GM03348 (cell line): ENCODE results near the gene KRTAP10-1.
"Not testable (repeated sequence)": the region's sequence is repeated elsewhere in the genome, so short reads cannot be mapped to it uniquely, and the experiment has no call there.

Experiments
- DNase-seq: peaks from one replicate; pipeline ENCODE4 v3.0.0; 2012; ENCODE audit warnings: low spot score

KRTAP10-1 gene

GRCh38 chr21:44539991-44540666, at the start of gene KRTAP10-1:
KRTAP10-1 (minus strand) TSS chr21:44540195; CDS start chr21:44540150, 45 bp downstream.
- no peak for DNase-seq

GRCh38 chr21:44589094-44589493, 49.1 kb upstream of the KRTAP10-1 start:
- DNase-seq: no peak

DNA sequence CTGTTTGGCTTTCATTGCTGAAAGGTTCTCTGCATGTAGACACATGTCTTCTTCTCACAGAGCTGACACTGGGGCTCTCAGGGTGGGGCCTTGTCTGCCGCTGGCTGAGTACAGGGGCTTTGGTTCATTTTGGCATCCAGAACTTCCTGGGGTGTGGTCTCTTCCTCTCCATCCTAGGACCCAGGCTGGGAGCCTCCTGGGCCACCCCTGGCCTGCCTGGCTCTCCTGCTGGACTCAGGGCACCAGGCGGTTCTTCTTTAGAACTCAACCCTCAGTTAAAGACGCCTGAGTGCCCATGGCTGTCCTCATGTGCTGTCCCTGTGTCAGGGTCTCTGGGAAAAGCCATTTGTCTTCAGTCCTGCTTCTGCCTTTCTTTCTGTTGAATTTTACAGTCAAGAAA, 45.9 kb upstream of the KRTAP10-1 start:
- DNase-seq: no peak

GRCh38 chr21:44583800-44584147, 43.8 kb upstream of the KRTAP10-1 start:
- no peak for DNase-seq

GRCh38 chr21:44583089-44583799, 43.2 kb upstream of the KRTAP10-1 start:
- no peak for DNase-seq

DNA sequence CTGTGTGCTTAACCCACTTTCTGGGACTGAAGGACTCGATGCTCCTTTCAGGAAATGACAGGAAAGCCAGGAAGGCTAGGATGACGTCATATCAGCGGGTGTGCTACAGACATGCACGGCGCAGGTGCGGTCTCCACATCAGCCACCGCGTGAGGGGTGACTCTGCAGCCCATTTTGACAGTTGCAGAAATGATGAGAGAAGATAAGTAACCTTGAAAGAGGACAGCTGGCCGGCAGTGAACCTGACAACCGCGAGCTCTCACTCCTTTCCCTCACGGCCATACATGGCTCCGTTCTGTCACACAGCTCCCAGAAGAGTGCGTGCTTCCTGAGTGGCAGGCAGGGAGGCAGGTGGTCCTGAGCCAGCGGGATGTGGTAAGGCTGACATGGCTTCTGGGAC, 42.1 kb upstream of the KRTAP10-1 start:
- no peak for DNase-seq

GRCh38 chr21:44581158-44581557, 41.2 kb upstream of the KRTAP10-1 start:
- no peak for DNase-seq

DNA sequence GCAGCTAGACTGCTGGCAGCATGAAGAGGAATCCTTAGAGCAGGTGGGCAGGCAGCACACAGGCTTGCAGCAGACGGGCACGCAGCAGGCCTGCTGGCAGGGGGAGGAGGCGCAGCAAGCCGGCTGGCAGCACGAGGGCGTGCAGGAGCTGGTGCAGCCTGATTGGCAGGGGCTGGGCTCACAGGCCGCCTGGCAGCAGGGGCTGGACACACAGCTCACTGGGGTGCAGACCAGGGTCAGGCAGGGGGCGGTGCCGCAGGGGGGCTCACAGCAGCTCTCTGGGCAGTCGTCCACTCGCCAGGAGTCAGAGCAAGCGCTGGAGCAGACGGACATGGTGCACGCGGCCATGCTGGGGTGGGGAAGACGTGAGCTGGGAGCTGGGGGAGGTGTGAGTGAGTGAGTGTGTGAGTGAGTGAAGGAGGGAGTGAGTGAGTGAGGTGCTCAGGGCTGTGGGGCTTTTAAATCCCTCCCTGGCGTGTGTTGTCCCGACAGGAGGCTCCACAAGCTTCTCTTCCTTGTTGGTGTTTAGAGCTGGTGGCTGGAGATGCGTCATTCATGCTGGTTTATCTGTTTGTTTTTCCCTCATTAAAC, 40.3 kb upstream of the KRTAP10-1 start, which contains the start of gene KRTAP10-5:
Gene KRTAP10-5 (minus strand): TSS at position 374 of the 591 bp plus-strand sequence. CDS start 26 bp downstream, at position 348.
- DNase-seq: not testable (repeated sequence)

DNA sequence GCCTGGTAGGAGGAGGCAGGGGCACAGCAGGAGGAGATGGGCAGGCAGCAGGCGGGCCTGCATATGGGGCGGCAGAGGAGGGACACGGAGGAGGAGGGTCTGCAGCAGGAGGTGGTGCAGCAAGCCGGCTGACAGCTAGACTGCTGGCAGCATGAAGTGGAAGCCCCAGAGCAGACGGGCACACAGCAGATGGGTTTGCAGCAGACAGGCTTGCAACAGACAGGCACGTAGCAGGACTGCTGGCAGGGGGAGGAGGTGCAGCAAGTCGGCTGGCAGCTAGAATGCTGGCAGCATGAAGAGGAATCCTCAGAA, 39.8 kb upstream of the KRTAP10-1 start:
- DNase-seq: no peak

DNA sequence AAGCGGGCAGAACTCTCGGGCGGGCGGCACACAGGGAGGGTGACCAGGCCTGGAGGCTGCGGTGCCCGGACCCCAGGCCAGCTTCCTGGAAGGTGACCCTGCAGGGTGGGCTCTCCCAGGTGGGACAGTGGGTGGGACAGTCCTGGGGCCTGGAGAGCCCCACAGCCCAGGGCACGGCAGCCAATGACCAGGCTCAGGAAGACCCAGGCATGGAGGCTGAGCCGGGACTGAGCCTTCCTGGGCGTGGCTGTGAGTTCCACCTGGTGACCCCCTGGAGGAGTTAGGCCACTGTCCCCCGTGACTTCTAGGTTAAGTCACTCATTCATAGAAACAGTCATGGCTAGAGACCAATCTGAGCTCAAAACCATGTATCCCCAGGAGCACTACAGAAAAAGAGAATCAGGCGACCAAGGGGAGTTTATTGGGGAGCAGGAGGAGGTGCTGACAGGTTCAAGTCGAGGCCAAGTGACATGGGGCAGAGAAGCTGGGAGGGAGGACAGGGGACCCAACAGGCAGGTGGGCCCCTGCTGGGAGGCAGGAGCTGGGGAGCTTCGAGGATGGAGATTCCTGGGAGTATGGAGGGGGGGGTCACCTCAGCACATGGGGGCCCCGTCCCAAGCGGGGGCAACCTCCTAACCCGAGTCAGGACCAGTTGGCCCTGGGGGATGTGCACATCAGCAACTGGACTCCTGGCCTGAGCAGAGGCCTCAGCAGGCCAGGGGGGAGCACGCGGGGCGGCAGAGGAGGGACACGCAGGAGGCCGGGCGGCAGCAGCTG, 39.2 kb upstream of the KRTAP10-1 start:
- no peak for DNase-seq

GRCh38 chr21:44578371-44579055, 38.5 kb upstream of the KRTAP10-1 start:
- DNase-seq: no peak

DNA sequence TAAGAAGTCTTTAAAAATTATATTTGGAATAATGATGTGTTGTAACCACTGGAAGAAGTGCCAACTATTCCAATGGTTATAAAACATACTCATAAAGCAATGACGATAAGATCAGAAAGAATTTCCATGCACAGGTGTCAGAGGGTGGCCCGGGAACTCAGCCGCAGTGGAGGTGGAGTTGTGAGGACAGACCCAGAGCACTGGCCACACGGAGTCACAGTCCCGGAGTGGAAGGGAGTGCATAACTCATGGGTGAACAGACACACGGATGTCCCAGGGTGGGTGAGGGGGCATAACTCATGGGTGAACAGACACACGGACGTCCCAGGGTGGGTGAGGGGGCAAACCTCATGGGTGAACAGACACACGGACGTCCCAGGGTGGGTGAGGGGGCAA, 36.0 kb upstream of the KRTAP10-1 start:
- no peak for DNase-seq

DNA sequence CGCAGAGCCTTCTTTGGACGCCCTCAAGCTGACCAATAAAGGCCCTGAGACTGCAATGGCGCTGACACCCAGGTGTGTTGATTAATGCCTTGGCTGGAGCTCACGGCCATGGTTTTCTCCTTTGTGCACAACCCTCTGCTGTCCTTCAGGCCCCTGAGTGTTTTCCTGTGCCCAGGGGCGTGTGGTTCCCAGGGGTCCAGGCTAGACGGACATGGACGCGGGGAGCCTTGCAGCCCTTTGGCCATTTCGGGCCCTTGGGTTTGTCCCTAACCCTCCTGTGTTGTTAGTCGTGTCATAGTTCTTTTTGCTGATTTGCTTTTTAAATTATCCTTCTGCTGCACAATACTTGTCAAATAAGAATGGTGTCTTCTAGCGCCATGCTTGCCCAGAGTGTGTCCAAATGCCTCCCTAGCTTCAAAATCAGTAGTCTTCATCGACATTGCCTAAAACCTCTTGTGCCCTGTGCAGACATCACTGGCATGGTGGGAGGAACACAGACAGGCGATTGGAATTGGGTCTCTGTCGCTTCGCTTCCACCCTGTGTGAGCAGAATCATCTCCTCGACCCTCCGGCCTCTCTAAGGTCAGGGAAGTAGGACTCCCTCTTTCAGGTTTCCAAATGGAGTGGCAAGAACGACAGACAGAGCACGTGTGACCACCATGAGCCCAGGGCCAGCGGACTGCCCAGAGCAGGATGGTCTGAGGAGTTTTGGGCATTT, 35.5 kb upstream of the KRTAP10-1 start:
- no peak for DNase-seq

- no peak for DNase-seq
Measured at GRCh38 chr21:44574457-44575306, 34.7 kb upstream of the KRTAP10-1 start.

DNA sequence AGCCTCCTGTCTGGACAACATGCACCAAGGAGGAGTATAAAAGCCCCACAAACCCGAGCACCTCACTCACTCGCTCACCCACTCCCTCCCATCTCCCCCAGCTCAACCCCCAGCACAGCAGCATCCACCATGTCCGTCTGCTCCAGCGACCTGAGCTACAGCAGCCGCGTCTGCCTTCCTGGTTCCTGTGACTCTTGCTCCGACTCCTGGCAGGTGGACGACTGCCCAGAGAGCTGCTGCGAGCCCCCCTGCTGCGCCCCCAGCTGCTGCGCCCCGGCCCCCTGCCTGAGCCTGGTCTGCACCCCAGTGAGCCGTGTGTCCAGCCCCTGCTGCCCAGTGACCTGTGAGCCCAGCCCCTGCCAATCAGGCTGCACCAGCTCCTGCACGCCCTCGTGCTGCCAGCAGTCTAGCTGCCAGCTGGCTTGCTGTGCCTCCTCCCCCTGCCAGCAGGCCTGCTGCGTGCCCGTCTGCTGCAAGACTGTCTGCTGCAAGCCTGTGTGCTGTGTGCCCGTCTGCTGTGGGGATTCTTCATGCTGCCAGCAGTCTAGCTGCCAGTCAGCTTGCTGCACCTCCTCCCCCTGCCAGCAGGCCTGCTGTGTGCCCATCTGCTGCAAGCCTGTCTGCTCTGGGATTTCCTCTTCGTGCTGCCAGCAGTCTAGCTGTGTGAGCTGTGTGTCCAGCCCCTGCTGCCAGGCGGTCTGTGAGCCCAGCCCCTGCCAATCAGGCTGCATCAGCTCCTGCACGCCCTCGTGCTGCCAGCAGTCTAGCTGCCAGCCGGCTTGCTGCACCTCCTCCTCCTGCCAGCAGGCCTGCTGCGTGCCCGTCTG, 33.8 kb upstream of the KRTAP10-1 start, which contains the start of gene KRTAP10-4:
Gene KRTAP10-4 (plus strand): TSS at position 100 of the 827 bp plus-strand sequence. CDS start 30 bp downstream, at position 130.
- not testable (repeated sequence) for DNase-seq

GRCh38 chr21:44572959-44573583, 33.1 kb upstream of the KRTAP10-1 start:
- DNase-seq: no peak

DNA sequence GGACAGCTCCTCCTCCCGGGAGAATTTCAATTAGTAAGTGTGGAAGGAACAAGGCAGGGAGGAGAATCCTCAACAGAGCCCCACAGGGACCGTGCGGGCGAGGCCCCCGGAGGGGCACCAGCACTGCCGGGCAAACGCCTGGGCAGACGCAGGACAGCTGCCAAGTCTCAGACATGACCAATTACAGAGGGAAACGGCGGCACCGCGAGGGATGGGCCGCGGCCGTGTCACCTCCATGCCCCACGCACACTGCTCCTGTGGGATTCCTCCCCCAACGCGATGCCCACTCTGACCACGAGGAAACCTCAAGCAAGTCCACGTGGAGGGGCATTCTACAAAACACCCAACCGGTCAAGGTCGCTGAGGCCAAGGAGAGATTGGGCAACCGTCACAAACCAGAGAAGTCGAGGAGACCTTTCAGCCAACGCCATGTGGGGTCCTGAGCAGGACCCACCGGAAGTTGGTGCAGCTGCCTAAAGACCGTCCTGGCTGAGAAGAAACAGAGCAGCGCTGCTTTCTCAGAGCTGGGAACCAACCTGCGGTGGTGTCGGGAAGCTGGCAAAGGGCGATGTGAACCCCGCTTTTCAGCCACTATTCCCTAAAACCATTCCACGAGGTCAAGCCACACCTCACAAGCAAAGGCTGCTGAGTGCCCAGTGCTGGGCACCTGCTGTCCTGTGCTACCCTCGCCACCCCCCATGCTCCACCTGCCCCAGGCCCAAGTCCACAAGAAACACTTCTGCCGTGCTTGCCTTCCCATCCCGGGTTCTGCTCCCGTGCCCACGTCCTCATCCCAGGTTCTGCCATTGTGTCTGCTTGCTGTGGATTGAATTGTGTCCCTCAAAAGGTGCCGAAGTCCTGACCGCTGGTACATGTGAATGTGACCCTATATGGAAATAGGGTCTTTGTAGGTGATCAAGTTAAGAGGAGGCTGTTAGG, 32.1 kb upstream of the KRTAP10-1 start:
- DNase-seq: no peak

DNA sequence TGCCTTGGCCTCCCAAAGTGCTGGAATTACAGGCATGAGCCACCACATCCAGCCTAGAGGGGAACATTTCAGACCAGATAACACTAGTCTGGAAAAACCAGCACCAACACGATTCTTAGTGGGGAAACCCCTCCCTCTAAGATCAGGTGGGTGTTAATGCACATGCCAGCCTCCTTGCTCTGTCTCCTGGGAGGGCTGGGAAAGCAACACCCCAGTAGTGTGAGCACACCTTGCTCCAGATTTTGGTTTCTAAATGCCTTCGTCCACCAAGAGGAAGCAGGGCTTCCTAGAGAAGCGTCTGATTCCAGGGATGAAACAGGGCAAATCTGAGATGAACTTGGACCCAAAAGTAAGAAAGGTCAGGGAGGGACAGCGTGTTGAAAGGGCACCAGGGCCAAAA, 31.3 kb upstream of the KRTAP10-1 start:
- no peak for DNase-seq
